Nephron progenitor cell (in vitro differentiated cells): Measurements from ENCODE around the gene FGD6.

Experiments
- DNase-seq: peaks from one replicate; pipeline ENCODE4 v3.0.0; 2021
- H3K27ac Mint-ChIP-seq: 2 replicates; pipeline ENCODE4 v1.8.0; 2021; ENCODE audit warnings: mild to moderate bottlenecking, moderate library complexity, mixed read lengths
- H3K27me3 Mint-ChIP-seq: 2 replicates; pipeline ENCODE4 v1.8.0; 2021; ENCODE audit warnings: mild to moderate bottlenecking, low read depth, mixed read lengths; ENCODE audit not compliant: poor library complexity
- H3K36me3 Mint-ChIP-seq: 2 replicates; pipeline ENCODE4 v1.8.0; 2021; ENCODE audit warnings: low read depth, mixed read lengths
- H3K4me1 Mint-ChIP-seq: 2 replicates; pipeline ENCODE4 v1.8.0; 2021; ENCODE audit warnings: mixed read lengths
- H3K4me3 Mint-ChIP-seq: 2 replicates; pipeline ENCODE4 v1.8.0; 2021; ENCODE audit warnings: mild to moderate bottlenecking, moderate library complexity, mixed read lengths
- H3K9me3 Mint-ChIP-seq: 2 replicates; pipeline ENCODE4 v1.8.0; 2021; ENCODE audit warnings: mild to moderate bottlenecking, moderate library complexity, mixed read lengths
- TF ChIP-seq, protein P1 (sequence below): fragments of 200-600 bp; sonication (generic); IDR thresholded peaks from 2 replicates; pipeline ENCODE4 v1.5.0; 2021; ENCODE audit warnings: antibody characterized with exemption

FGD6 gene

DNA sequence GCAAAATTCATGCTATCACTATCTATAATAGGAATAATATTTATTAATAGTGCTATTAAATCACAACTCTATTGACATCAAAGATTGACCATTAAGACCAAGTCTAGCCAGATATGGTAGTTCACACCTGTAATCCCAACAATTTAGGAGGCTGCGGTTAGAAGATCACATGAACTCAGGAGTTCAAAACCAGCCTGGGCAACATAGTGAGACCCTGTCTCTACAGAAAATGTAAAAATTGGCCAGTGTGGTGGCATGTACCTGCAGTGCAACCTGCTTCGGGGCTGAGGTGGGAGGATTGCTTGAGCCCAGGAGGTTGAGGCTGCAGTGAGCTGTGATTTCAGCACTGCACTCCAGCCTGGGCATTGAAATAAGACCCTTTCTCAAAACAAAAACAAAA, 11.3 kb upstream of the FGD6 start:
- no peaks in the 10 kb centered on the region for H3K27me3 Mint-ChIP-seq
- H3K4me1 Mint-ChIP-seq, result peaks cover 33% of the 10 kb centered on the region
- H3K27ac Mint-ChIP-seq, result peak overlapping the region; percentile 87
- DNase-seq, result no peak
- peaks cover 39% of the 10 kb centered on the region for H3K36me3 Mint-ChIP-seq
- peaks cover 11% of the 10 kb centered on the region for H3K9me3 Mint-ChIP-seq
- H3K4me3 Mint-ChIP-seq, result no peak overlapping the region
- TF ChIP-seq, protein P1, sequence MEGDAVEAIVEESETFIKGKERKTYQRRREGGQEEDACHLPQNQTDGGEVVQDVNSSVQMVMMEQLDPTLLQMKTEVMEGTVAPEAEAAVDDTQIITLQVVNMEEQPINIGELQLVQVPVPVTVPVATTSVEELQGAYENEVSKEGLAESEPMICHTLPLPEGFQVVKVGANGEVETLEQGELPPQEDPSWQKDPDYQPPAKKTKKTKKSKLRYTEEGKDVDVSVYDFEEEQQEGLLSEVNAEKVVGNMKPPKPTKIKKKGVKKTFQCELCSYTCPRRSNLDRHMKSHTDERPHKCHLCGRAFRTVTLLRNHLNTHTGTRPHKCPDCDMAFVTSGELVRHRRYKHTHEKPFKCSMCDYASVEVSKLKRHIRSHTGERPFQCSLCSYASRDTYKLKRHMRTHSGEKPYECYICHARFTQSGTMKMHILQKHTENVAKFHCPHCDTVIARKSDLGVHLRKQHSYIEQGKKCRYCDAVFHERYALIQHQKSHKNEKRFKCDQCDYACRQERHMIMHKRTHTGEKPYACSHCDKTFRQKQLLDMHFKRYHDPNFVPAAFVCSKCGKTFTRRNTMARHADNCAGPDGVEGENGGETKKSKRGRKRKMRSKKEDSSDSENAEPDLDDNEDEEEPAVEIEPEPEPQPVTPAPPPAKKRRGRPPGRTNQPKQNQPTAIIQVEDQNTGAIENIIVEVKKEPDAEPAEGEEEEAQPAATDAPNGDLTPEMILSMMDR, result no peak

DNA sequence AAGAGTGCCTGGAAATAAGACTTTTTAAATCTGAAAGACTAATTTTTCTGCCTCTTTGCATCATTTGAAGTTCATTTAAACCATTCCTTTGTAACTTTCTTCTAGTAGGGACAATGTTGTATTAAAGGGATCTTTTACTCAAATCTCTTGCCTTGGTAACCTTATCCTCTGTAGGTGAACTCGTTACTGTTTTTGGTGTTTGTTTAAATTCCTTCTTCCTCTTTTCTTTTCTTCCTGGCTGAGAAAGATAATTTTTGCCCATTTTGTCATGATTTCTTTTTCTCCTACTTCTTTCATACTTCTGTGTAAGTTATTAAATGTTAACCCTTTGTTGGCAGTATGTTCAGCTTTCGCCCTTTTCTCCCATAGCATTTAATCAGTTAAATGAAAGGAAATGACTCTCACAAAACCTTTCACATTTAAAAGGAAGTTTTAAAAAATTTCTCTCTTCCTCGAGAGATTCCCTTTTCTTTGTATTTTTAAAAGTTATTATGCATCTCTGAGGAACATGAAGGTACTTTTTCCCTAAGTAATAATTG, 10.6 kb upstream of the FGD6 start:
- Mint-ChIP-seq H3K9me3 (peaks cover 6% of the 10 kb centered on the region), H3K36me3 (peaks cover 34% of the 10 kb centered on the region), H3K27ac (no peak overlapping the region), H3K4me1 (peaks cover 33% of the 10 kb centered on the region), H3K27me3 (no peaks in the 10 kb centered on the region), H3K4me3 (no peak overlapping the region)
- TF ChIP-seq, protein P1, result no peak
- no peak for DNase-seq

DNA sequence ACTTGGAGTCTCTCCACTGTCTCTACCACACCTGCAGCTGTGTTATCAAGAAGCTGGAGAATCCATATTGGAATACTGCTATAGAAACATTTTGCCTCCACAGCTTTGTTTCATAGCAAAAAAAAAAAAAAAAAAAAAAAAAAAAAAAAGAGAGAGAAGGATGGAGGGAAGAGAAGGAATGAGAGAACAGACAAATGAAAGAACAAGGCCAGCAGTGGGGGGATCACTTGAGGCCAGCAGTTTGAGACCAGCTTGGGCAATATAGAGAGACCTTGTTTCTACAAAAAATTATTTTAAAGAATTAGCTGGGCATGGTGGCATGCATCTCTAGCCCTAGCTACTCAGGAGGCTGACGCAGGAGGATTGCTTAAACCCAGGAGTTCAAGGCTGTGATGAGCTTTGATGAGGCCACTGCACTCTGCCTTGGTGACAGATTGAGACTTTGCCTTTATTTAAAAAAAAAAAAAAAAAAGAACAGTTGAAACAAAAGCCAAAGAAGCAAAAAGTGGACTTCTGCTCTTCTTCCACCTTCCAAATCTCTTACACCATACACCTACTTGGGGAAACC, 8.5 kb upstream of the FGD6 start:
- Mint-ChIP-seq H3K4me3 (no peak overlapping the region), H3K4me1 (peaks cover 26% of the 10 kb centered on the region), H3K36me3 (peaks cover 31% of the 10 kb centered on the region), H3K9me3 (no peaks in the 10 kb centered on the region), H3K27ac (peak overlapping the region; percentile 39), H3K27me3 (no peaks in the 10 kb centered on the region)
- TF ChIP-seq, protein P1, result no peak
- DNase-seq, result no peak

DNA sequence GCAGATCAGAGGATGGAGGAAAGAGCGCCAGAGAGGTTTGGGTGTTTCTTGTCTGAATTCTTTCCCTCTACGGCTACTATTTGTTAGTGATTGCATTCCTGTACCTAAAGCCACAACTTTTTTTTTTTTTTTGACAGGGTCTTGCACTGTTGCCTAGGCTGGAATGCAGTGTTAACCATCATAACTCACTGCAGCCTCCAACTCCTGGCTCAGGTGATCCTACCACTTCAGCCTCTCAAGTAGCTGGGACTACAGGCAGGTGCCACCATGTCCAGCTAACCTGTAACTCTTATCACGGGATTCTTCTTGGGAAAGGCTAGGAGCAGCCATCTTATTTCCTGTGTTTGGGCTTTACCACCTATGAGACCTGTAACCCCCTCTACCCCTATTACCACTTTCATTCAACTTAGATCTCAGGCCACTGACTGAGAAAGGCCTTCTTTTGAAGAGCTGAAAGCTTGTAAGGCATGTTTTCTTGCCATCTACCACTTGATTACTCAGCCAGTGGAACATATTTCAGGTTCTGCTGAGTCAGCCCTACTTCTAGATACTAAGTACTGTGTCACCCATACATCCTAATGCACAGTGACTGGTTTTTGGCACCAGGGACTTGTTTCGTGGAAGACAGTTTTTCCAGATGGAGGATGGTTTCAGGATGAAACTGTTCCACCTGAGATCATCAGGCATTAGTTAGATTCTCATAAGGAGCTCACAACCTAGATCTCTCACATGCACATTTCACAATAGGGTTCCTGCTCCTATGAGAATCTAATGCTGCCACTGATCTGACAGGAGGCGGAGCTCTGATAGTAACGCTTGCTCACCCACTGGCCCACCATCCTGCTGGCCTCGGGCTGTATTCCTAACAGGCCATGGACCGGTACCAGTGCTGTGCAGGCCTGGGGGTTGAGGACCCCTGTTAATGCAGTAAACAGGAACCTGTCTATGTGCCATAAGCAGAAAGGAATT, 7.2 kb upstream of the FGD6 start:
- H3K27me3 Mint-ChIP-seq, result no peaks in the 10 kb centered on the region
- TF ChIP-seq, protein P1, result no peak
- no peak overlapping the region for H3K4me3 Mint-ChIP-seq
- peaks cover 3% of the 10 kb centered on the region for H3K9me3 Mint-ChIP-seq
- no peak overlapping the region for H3K27ac Mint-ChIP-seq
- H3K36me3 Mint-ChIP-seq, result peaks cover 42% of the 10 kb centered on the region
- peaks cover 32% of the 10 kb centered on the region for H3K4me1 Mint-ChIP-seq
- DNase-seq, result no peak

DNA sequence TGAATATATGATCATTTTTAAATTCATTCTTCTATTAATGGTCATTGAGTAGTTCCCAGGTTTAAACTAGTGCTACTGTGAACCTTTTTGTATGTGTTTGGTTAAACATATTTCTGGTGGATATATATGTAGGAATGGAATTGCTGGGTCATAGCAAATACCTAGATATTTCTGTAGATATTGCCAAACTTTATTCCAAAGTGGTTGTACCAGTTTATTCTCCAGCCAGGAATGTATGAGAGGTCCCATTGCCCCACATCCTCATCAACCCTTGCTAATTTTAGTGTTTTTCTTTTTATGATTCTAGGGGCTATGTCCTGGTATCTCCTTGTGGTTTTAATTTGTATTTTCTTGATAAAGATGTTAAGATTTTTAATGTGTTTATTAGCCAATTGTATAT, 3.5 kb upstream of the FGD6 start:
- Mint-ChIP-seq H3K4me3 (peak overlapping the region; percentile 72), H3K27ac (no peak overlapping the region), H3K36me3 (peaks cover 41% of the 10 kb centered on the region), H3K27me3 (no peaks in the 10 kb centered on the region), H3K4me1 (peaks cover 34% of the 10 kb centered on the region), H3K9me3 (peaks cover 3% of the 10 kb centered on the region)
- TF ChIP-seq, protein P1, result no peak
- no peak for DNase-seq
